AG04449 (cell line): Measurements from ENCODE around the gene EFNA2.

ENCODE experiments used
- CTCF ChIA-PET: fragments of 350-600 bp; formaldehyde crosslinking; extraction: SDS; loops from one replicate; lab custom pipeline; 2021; ENCODE audit warnings: antibody characterized with exemption; lab: Yijun Ruan, JAX
- POLR2A ChIA-PET: fragments of 400-600, 350-600 bp; formaldehyde crosslinking; extraction: SDS; loops from one replicate; lab custom pipeline; 2020; ENCODE audit warnings: antibody characterized with exemption, inconsistent platforms; lab: Yijun Ruan, JAX
- DNase-seq: peaks from one replicate; pipeline ENCODE4 v3.0.0-alpha.2; 2010; ENCODE audit warnings: low read depth, low spot score
- H3K4me3 ChIP-seq: 2 replicates; pipeline ENCODE4 v1.5.1; 2011; ENCODE audit warnings: low read depth, mild to moderate bottlenecking, control low read depth, low read length
- CTCF ChIP-seq: IDR thresholded peaks from one replicate; pipeline ENCODE4 v1.5.1; 2011; ENCODE audit warnings: mild to moderate bottlenecking, moderate library complexity, low read length, control low read depth, inconsistent platforms; ENCODE audit not compliant: insufficient read depth; ENCODE audit errors: missing control alignments

The EFNA2 gene

GRCh38 chr19:1296078-1296477, 10.4 kb downstream of the EFNA2 start:
- ChIA-PET CTCF (no interaction called here), POLR2A (no interaction called here)
- no peak overlapping the region for H3K4me3 ChIP-seq
- TF ChIP-seq CTCF, result no peak
- no peak for DNase-seq

GRCh38 chr19:1296575-1297271, 11.1 kb downstream of the EFNA2 start:
- no peak for TF ChIP-seq CTCF
- DNase-seq, result no peak
- ChIA-PET CTCF (no interaction called here), POLR2A (no interaction called here)
- no peak overlapping the region for H3K4me3 ChIP-seq

DNA sequence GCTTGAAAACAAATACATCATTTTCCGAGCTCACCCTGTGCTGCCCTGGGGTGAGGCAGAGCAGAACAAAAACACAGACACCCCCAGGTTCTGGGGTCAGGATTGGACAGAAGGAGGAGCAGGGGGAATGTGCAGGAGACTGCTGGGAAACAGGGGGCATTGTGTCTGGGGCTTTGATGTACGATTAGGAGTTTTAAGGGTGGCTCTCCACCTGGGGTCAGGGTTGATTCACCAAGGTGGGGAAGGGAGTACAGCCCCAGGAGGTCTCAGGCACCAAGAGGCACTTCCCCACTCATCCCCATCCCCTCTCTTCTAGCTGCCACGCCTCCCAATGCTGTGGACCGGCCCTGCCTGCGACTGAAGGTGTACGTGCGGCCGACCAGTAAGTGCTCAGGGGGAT, 12.6 kb downstream of the EFNA2 start:
- POLR2A ChIA-PET, result no interaction called here
- no peak for DNase-seq
- no peak for TF ChIP-seq CTCF
- CTCF ChIA-PET, result interaction anchor here (1.7 kb wide), 1 partner anchor 18 kb away, joined by 5 read pairs; no protein-coding TSS in a partner anchor
- H3K4me3 ChIP-seq, result no peak overlapping the region

- ChIA-PET POLR2A (no interaction called here), CTCF (no interaction called here)
- TF ChIP-seq CTCF, result no peak
- no peak overlapping the region for H3K4me3 ChIP-seq
- no peak for DNase-seq
Observed at GRCh38 chr19:1299801-1300200, 14.1 kb downstream of the EFNA2 start.

DNA sequence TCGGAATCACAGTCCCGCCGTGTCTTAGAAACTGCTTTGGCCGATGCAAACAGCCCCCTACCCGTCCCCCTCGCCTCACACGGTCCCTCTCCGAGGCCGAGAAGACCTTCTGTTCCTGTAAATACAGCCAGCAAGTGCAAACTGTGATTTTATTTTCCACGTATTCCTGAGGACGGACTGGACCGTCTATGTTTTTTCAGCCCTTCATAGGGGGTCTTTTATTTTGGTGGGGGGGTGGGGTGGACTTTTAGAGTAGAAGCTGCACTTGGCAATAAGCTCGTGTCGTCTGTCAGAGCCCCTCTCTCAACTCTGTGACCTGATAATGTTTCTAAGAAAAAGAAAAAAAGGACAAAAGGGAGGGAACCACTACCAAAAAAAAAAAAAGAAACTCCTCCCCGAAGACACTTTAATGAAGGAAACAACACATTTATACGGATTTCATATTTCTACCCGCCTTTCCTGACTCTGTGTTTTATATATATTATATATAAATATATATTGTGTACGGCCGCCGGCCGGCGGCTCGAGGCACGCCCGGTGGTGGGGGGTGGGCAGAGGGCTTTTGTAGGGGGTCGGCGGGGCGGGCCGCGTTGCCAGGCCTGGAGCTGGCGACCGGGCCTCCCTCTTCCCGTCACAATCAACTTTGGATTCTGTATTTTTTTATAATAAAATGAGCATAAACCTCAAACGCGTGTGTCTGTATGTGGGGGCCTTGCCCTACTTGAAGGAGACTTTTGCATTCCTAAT, 15.2 kb downstream of the EFNA2 start:
- TF ChIP-seq CTCF, result no peak
- H3K4me3 ChIP-seq, result no peak overlapping the region
- CTCF ChIA-PET, result interaction anchor here (1.0 kb wide), 1 partner anchor 14 kb away, joined by 8 read pairs; no protein-coding TSS in a partner anchor
- POLR2A ChIA-PET, result no interaction called here
- DNase-seq, result no peak

GRCh38 chr19:1302533-1303239, 17.0 kb downstream of the EFNA2 start:
- ChIA-PET CTCF (interaction anchor here (2.3 kb wide), 1 partner anchor 13 kb away, joined by 12 read pairs; no protein-coding TSS in a partner anchor), POLR2A (no interaction called here)
- no peak overlapping the region for H3K4me3 ChIP-seq
- no peak for TF ChIP-seq CTCF
- DNase-seq, result no peak
